ENCODE data around the gene SPATA2.

SPATA2 gene

DNA sequence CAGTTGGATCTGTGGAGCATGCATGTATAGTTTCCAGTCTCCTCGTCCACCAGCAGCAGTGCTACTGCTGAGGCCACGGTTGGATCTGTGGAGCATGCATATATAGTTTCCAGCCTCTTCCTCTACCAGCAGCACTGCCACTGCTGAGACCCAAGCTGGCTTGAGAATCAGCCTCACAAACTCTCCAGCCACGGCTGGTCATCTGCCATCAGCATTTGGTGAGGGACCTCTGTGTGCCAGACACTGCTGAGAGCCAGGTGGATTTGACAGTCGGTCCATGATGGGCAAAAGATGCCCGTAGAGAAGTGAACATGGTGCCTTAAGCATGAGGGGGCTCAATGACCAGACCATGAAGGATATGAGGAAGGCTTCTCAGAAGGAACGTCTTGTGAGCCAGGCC is 56.3 kb downstream of the SPATA2 start:
- H3K9me3 ChIP-seq: no peaks in the 10 kb centered on the region
- DNase-seq (ENCODE audit: low spot score in 2 of 2): no peak
- in situ Hi-C loops (cut with MboI; ENCODE audit: low sequenced_read_pairs): no loop called here
- H3K36me3 ChIP-seq (replicated peaks): peaks cover 7% of the 10 kb centered on the region
- no peaks in the 10 kb centered on the region for H3K27me3 ChIP-seq (ENCODE audit: low read depth)
- H3K4me1 ChIP-seq: no peaks in the 10 kb centered on the region
- H3K4me3 ChIP-seq: no peak overlapping the region

DNA sequence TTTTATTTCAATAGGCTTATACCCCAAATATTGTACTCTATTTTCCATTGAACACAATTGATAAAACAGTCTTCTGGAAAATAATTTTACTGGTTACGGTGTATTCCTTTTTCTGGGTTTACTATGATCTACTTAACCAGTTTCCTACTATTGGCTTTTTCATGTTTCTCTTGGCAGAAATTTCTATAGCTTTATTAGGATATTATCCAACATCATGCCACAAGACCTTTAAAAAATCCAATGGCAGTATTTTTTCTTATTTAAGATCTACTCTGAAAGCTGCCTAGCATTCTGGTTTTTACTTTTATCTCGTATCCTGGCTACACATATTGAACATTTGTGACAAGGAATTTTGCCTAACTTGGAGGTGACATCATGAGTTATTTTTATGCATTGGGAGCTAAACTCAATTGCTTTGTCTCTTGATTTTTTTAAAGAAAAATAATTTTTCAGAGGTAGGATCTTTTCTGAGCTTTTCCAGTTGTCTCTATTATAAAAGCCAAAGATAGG is 57.2 kb downstream of the SPATA2 start:
- H3K27me3 ChIP-seq (ENCODE audit: low read depth): no peaks in the 10 kb centered on the region
- H3K4me3 ChIP-seq: no peak overlapping the region
- H3K9me3 ChIP-seq: no peaks in the 10 kb centered on the region
- H3K36me3 ChIP-seq (replicated peaks): peaks cover 7% of the 10 kb centered on the region
- in situ Hi-C loops (cut with MboI; ENCODE audit: low sequenced_read_pairs): no loop called here
- no peaks in the 10 kb centered on the region for H3K4me1 ChIP-seq
- no peak for DNase-seq (ENCODE audit: low spot score in 2 of 2)

DNA sequence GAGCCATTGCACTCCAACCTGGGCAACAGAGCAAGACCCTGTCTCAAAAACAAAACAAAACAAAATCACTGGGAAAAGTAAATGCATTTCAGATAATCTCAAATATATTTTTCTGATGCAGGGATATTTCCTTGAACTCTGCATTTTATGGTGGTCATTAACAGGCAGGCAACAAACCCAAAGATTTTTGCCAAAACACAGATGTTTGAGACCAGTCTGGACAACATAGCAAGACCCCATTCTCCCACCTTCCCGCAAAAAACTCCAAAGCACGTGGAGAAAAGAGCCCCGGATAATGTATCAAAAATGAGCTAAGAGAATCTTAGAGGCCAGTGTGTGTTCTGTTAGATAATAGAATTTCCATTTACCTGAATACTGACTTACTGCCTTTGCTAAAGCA is 58.4 kb downstream of the SPATA2 start:
- no peak for DNase-seq (ENCODE audit: low spot score in 2 of 2)
- no peaks in the 10 kb centered on the region for H3K9me3 ChIP-seq
- H3K4me1 ChIP-seq: no peaks in the 10 kb centered on the region
- peaks cover 7% of the 10 kb centered on the region for H3K36me3 ChIP-seq (replicated peaks)
- H3K27me3 ChIP-seq (ENCODE audit: low read depth): no peaks in the 10 kb centered on the region
- in situ Hi-C loops (cut with MboI; ENCODE audit: low sequenced_read_pairs): no loop called here
- H3K4me3 ChIP-seq: no peak overlapping the region

DNA sequence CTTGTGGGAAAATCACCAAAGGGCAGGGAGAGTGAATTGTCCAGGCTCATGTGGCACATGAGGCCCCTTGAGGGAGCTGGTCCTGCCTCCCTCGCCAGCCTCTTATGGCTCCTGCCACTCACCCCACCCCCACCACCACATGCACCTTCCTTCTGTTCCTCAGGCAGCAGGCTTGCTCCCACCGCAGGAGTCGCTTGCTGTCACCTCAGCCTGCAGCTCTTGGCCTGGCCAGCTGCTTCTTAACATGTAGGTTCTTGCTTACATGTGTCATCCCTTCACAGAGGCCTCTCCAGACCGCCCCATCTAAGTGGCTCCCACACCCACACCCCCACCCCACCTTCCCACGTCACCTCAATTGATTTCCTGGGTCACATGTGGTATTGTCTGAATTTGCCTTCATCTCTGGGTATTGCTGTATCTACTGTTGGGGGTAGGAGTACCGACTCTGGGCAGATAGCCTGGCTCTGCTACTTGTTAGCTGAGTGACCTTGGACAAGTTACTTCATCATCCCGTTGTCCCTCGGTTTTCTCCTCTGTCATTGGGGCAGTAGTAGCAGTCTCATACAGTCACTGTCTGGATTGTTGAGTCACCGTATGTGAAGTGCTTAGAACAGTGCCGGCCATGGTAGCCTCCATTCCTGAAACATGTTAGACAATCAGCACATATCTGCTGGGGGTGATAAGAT is 61.0 kb downstream of the SPATA2 start:
- Histone ChIP-seq H3K4me1 (peaks cover 20% of the 10 kb centered on the region), H3K36me3 (replicated peaks) (no peaks in the 10 kb centered on the region; the same call in 1 of the 2 replicates), H3K4me3 (no peak overlapping the region), H3K27me3 (ENCODE audit: low read depth) (no peaks in the 10 kb centered on the region), H3K9me3 (no peaks in the 10 kb centered on the region)
- in situ Hi-C loops (cut with MboI; ENCODE audit: low sequenced_read_pairs): no loop called here
- DNase-seq (ENCODE audit: low spot score in 2 of 2): no peak

DNA sequence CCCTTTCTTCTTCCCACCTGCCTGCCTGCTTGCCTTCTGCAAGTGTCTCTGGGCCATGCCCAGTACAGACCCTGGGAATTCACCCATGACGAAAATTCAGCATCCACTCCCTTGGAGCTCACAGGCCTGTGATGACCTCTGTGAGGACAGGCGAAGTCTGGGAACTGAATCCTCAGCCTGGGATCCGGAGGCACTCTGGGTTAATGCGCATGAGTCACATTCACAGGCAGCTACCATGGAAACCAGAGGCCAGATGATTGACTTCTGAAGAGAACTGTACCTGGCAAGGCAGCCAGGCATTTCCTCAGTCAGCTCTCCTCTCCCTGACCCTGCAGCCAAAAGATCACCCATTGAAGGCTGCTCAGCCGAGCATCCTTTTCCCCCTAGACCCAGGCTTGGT is 61.7 kb downstream of the SPATA2 start:
- no peaks in the 10 kb centered on the region for H3K9me3 ChIP-seq
- no peak for DNase-seq (ENCODE audit: low spot score in 2 of 2)
- H3K4me1 ChIP-seq: peaks cover 24% of the 10 kb centered on the region
- H3K27me3 ChIP-seq (ENCODE audit: low read depth): no peaks in the 10 kb centered on the region
- no peak overlapping the region for H3K4me3 ChIP-seq
- H3K36me3 ChIP-seq (replicated peaks): no peaks in the 10 kb centered on the region; the same call in 1 of the 2 replicates
- in situ Hi-C loops (cut with MboI; ENCODE audit: low sequenced_read_pairs): no loop called here
